SKM-1 (cell line): ENCODE data around the gene DRAP1.

Experiments
- DNase-seq: peaks from one replicate; lab custom pipeline; 2025; ENCODE audit not compliant: unreplicated experiment; lab: John Stamatoyannopoulos, UW

Gene DRAP1

GRCh38 chr11:65919141-65919572 lies at the start of gene DRAP1:
DRAP1 (plus strand) TSS chr11:65919426; CDS start chr11:65919502, 76 bp downstream.
- DNase-seq: peak; percentile 94

- DNase-seq: no peak
These were observed 49.5 kb upstream of the DRAP1 start for GRCh38 chr11:65869643-65870306.

GRCh38 chr11:65870307-65870658 lies 48.9 kb upstream of the DRAP1 start:
- no peak for DNase-seq

- no peak for DNase-seq
These were observed 48.2 kb upstream of the DRAP1 start for GRCh38 chr11:65870706-65871681.

- DNase-seq: no peak
These were observed 47.2 kb upstream of the DRAP1 start for GRCh38 chr11:65871811-65872548.

GRCh38 chr11:65872586-65873317 lies 46.5 kb upstream of the DRAP1 start, which contains the start of gene EFEMP2:
EFEMP2 (minus strand) TSS chr11:65872800; CDS start chr11:65872354, 446 bp downstream.
- no peak for DNase-seq

- DNase-seq: peak; percentile 81
These were observed 45.7 kb upstream of the DRAP1 start for GRCh38 chr11:65873318-65874156.

- DNase-seq: no peak
These were observed 39.6 kb upstream of the DRAP1 start, which contains the start of gene CTSW for GRCh38 chr11:65879617-65880016. CTSW (plus strand) TSS chr11:65879837; CDS start chr11:65879855, 18 bp downstream.

GRCh38 chr11:65880027-65880426 lies 39.2 kb upstream of the DRAP1 start:
- DNase-seq: no peak

GRCh38 chr11:65880844-65881421 lies 38.3 kb upstream of the DRAP1 start:
- no peak for DNase-seq

GRCh38 chr11:65882120-65883057 lies 36.8 kb upstream of the DRAP1 start:
- no peak for DNase-seq

GRCh38 chr11:65883058-65883761 lies 36.0 kb upstream of the DRAP1 start:
- no peak for DNase-seq

- DNase-seq: no peak
These were observed 35.2 kb upstream of the DRAP1 start for GRCh38 chr11:65883786-65884715.

GRCh38 chr11:65884716-65885092 lies 34.5 kb upstream of the DRAP1 start:
- peak; percentile 41 for DNase-seq

- DNase-seq: no peak
These were observed 34.0 kb upstream of the DRAP1 start for GRCh38 chr11:65885231-65885630.

- no peak for DNase-seq
These were observed 33.3 kb upstream of the DRAP1 start for GRCh38 chr11:65885808-65886536.
